Gastrocnemius medialis (tissue), 4 donors: ENCODE results near the gene ZNF630.

Experiments
- CTCF ChIP-seq, 5 experiments: fragments of 450-650 bp in 3 of 5; fragments of 200-600 bp in 2 of 5; sonication (generic) in 2 of 5; IDR thresholded peaks in 4 of 5; conservative IDR thresholded peaks in 1 of 5; 1 replicate in 4 of 5; 2 replicates in 1 of 5; pipeline ENCODE4 v1.5.1; 2016 to 2019; ENCODE audit warnings: antibody characterized with exemption in 5 of 5, mild to moderate bottlenecking in 3 of 5, moderate library complexity in 3 of 5
- POLR2A ChIP-seq, 2 donors: fragments of 450-650 bp; IDR thresholded peaks; one replicate each; pipeline ENCODE4 v1.6.1; 2017; ENCODE audit warnings: antibody characterized with exemption in 2 of 2, mild to moderate bottlenecking in 2 of 2, moderate library complexity in 2 of 2

- TF ChIP-seq CTCF (IDR thresholded peaks at IDR 0.05 in 4 of 5, conservative IDR thresholded peaks at IDR 0.05 in 1 of 5) (peak in 4 of 5 experiments; percentile 21 to 62 (median 54)), POLR2A (IDR thresholded peaks at IDR 0.05) (no peak)
Measured at GRCh38 chrX:48025561-48025960, 45.9 kb downstream of the ZNF630 start.
